CD4-positive, alpha-beta T cell (primary cell): ENCODE measurements around the gene CDH19. TPM values are rescaled to one million over a fixed set of nuclear protein-coding genes. Genes with fewer than 3 reads are reported as not detected.
A peak's percentile ranks its signal among the peaks of the same experiment; 100 is the strongest.

Source experiments
- ATAC-seq: fragments of 200-7000 bp; cut with Tn5 transposase; one replicate; pipeline ENCODE4 v1.10.0; 2022; ENCODE audit warnings: mild to moderate bottlenecking; ENCODE audit not compliant: poor library complexity
- CTCF ChIA-PET: fragments of 350-600 bp; sonication (Branson Sonifier 250); formaldehyde crosslinking; loops from one replicate; lab custom pipeline; 2021; ENCODE audit warnings: antibody characterized with exemption, inconsistent platforms; lab: Charles Lee
- POLR2A ChIA-PET: fragments of 350-600 bp; sonication (Branson Sonifier 250); formaldehyde crosslinking; loops from one replicate; lab custom pipeline; 2021; ENCODE audit warnings: antibody characterized with exemption, inconsistent platforms; lab: Charles Lee
- DNase-seq, 14 experiments: peaks; one replicate each; pipeline ENCODE4 v3.0.0-alpha.2; 2013 to 2020; ENCODE audit warnings: mixed read lengths in 2 of 14
- H3K27ac ChIP-seq, 2 donors: one replicate each; pipeline versions ENCODE4 v1.5.1 to v1.7.0; 2013; ENCODE audit warnings: low read length in 2 of 2, low read depth in 1 of 2, mild to moderate bottlenecking in 1 of 2
- H3K27me3 ChIP-seq, 2 experiments: 1 replicate in 1 of 2; 2 replicates in 1 of 2; pipeline versions ENCODE4 v1.6.1 to v1.7.0; 2013; ENCODE audit warnings: low read length in 2 of 2, control low read depth in 1 of 2, mild to moderate bottlenecking in 1 of 2, moderate library complexity in 1 of 2; ENCODE audit not compliant: insufficient read depth in 2 of 2, control insufficient read depth in 1 of 2
- H3K36me3 ChIP-seq: one replicate; pipeline ENCODE4 v1.6.1; 2013; ENCODE audit warnings: low read length, control low read depth; ENCODE audit not compliant: insufficient read depth
- H3K4me1 ChIP-seq: one replicate; pipeline ENCODE4 v1.6.1; 2013; ENCODE audit warnings: low read length, control low read depth; ENCODE audit not compliant: insufficient read depth
- H3K4me3 ChIP-seq: one replicate; pipeline ENCODE4 v1.5.1; 2013; ENCODE audit warnings: mild to moderate bottlenecking, low read length, moderate library complexity
- H3K9me3 ChIP-seq, 2 experiments: 1 replicate in 1 of 2; 2 replicates in 1 of 2; pipeline versions ENCODE4 v1.6.1 to v1.7.0; 2013; ENCODE audit warnings: low read length in 2 of 2, mild to moderate bottlenecking in 2 of 2, control low read depth in 1 of 2, moderate library complexity in 1 of 2; ENCODE audit not compliant: control insufficient read depth in 1 of 2, insufficient read depth in 1 of 2
- H3K27ac Mint-ChIP-seq: one replicate; pipeline ENCODE4 v1.8.0; 2020; ENCODE audit warnings: mixed read lengths
- H3K27me3 Mint-ChIP-seq: one replicate; pipeline ENCODE4 v1.8.0; 2021; ENCODE audit warnings: mixed read lengths
- H3K36me3 Mint-ChIP-seq: one replicate; pipeline ENCODE4 v1.8.0; 2021; ENCODE audit warnings: low read depth, mixed read lengths
- H3K4me1 Mint-ChIP-seq: one replicate; pipeline ENCODE4 v1.8.0; 2021; ENCODE audit warnings: low read depth, mixed read lengths
- H3K4me3 Mint-ChIP-seq: one replicate; pipeline ENCODE4 v1.8.0; 2020; ENCODE audit warnings: mild to moderate bottlenecking, mixed read lengths
- H3K9me3 Mint-ChIP-seq: one replicate; pipeline ENCODE4 v1.8.0; 2020; ENCODE audit warnings: mixed read lengths
- CTCF ChIP-seq: fragments of 200-600 bp; IDR thresholded peaks from one replicate; pipeline ENCODE4 v1.8.0; 2022; ENCODE audit warnings: antibody characterized with exemption, mild to moderate bottlenecking
- intact Hi-C, 2 experiments: fragments of 100-400 bp; cut with DNase I in 1 of 2; cut with micrococcal nuclease in 1 of 2; formaldehyde crosslinking; loops; one replicate each; pipeline versions ENCODE4 v1.15.1 to v1.9.0; 2023 to 2025; cut with DNase I, micrococcal nuclease
- total RNA-seq, 174 experiments: library from RNA in 2 of 174; stranded (reverse) in 2 of 174; gene quantifications; one replicate each; pipeline ENCODE4 v1.2.3 and lab custom pipeline; 2021 to 2026

The CDH19 gene
- total RNA-seq, 2 experiments from 2014 or later: not detected

- DNase-seq: no peak
- intact Hi-C loops: no loop called here
- no peaks in the 10 kb centered on the region for H3K27me3 Mint-ChIP-seq
- peaks cover 8% of the 10 kb centered on the region for H3K9me3 Mint-ChIP-seq
- H3K36me3 Mint-ChIP-seq: no peaks in the 10 kb centered on the region
- Histone ChIP-seq H3K27ac (no peak overlapping the region), H3K9me3 (no peaks in the 10 kb centered on the region), H3K4me3 (no peak overlapping the region), H3K4me1 (no peaks in the 10 kb centered on the region), H3K36me3 (no peaks in the 10 kb centered on the region), H3K27me3 (no peaks in the 10 kb centered on the region)
- no peak for ATAC-seq
- CTCF ChIA-PET: no interaction called here
- H3K4me1 Mint-ChIP-seq: no peaks in the 10 kb centered on the region
- H3K4me3 Mint-ChIP-seq: no peak overlapping the region
- POLR2A ChIA-PET: no interaction called here
- TF ChIP-seq CTCF: no peak
- no peak overlapping the region for H3K27ac Mint-ChIP-seq
Observed at GRCh38 chr18:66645983-66646382, 42.1 kb upstream of the CDH19 start.

GRCh38 chr18:66641056-66641455, 37.2 kb upstream of the CDH19 start:
- Mint-ChIP-seq H3K27me3 (no peaks in the 10 kb centered on the region), H3K27ac (no peak overlapping the region), H3K9me3 (peaks cover 13% of the 10 kb centered on the region), H3K4me1 (no peaks in the 10 kb centered on the region), H3K36me3 (no peaks in the 10 kb centered on the region), H3K4me3 (no peak overlapping the region)
- TF ChIP-seq CTCF: no peak
- Histone ChIP-seq H3K4me3 (no peak overlapping the region), H3K9me3 (no peaks in the 10 kb centered on the region), H3K4me1 (no peaks in the 10 kb centered on the region), H3K36me3 (no peaks in the 10 kb centered on the region), H3K27ac (no peak overlapping the region), H3K27me3 (no peaks in the 10 kb centered on the region)
- intact Hi-C loops: no loop called here
- no peak for DNase-seq
- POLR2A ChIA-PET: no interaction called here
- ATAC-seq: no peak
- CTCF ChIA-PET: no interaction called here

GRCh38 chr18:66640431-66640830, 36.5 kb upstream of the CDH19 start:
- H3K9me3 Mint-ChIP-seq: peaks cover 11% of the 10 kb centered on the region
- intact Hi-C loops: no loop called here
- H3K4me3 Mint-ChIP-seq: no peak overlapping the region
- Histone ChIP-seq H3K36me3 (no peaks in the 10 kb centered on the region), H3K27me3 (no peaks in the 10 kb centered on the region), H3K4me1 (no peaks in the 10 kb centered on the region), H3K27ac (no peak overlapping the region), H3K9me3 (no peaks in the 10 kb centered on the region), H3K4me3 (no peak overlapping the region)
- TF ChIP-seq CTCF: no peak
- H3K36me3 Mint-ChIP-seq: no peaks in the 10 kb centered on the region
- ChIA-PET CTCF (no interaction called here), POLR2A (no interaction called here)
- H3K27ac Mint-ChIP-seq: no peak overlapping the region
- no peak for ATAC-seq
- H3K27me3 Mint-ChIP-seq: no peaks in the 10 kb centered on the region
- H3K4me1 Mint-ChIP-seq: no peaks in the 10 kb centered on the region
- DNase-seq: peak in 2 of 14 experiments; percentile 39 to 45
